ENCODE measurements around the gene PHF21B.
"Not testable (repeated sequence)": the region's sequence is repeated elsewhere in the genome, so short reads cannot be mapped to it uniquely, and the experiment has no call there.

PHF21B gene

GRCh38 chr22:45009606-45010531 lies at the start of gene PHF21B:
TSS of gene PHF21B (minus strand) at chr22:45010005. CDS start at chr22:45009549, 456 bp downstream.
- peak; percentile 19 to 50 for DNase-seq

DNA sequence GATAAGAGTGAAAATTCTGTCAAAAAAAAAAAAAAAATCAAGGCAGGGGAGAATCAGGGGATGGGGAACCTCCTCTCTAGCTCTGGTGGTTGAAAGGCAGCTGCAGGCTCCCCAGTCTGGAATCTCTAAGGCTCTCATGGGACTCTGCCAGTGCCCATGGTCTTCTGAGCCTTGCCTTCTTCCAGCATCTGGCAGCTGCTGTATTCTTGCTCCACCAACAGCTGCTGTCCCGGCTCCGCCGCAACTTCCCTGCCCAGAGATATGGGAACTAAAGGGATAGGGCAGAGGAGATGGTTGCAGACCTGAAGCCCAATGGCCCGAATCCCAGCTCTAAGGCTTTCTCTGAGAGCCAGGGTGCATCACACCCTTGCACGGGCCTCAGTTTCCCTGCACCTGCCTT lies 49.5 kb upstream of the PHF21B start:
- no peak for DNase-seq

DNA sequence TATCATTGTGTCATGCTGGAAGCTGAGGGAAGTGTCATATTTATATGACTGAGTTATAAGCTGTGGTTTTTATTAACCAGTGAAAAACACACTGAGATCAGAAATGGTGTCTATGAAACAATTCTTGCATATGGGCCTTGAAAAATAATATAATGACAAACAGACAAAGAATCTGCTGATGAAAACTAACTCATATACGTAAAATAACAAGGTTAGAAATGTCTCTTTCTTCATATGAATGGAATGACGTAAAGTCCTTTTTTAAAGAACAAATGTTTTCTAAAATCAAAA lies 48.8 kb upstream of the PHF21B start:
- DNase-seq = no peak

- DNase-seq = no peak
These were observed 46.1 kb upstream of the PHF21B start for GRCh38 chr22:45055936-45056335.

DNA sequence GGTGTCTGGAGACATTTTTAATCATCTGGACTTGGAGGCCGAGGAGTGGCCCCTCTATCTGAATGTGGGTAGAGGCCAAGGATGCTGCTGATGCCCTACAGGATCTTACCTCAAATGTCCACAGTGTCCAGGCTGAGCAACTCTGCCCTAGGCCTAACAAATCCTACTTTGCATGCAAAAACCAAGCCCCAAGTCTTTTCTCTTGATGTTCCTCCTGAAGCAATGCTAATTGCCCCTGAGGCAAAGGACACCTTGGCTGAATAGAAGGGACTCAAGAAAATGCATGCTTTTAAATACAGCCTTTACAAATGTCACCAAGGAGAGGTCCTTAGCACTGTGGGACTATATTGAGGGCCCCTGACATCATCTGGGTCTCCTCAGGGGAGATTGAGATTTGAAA lies 43.8 kb upstream of the PHF21B start:
- DNase-seq = no peak

GRCh38 chr22:45053094-45053493 lies 43.3 kb upstream of the PHF21B start:
- DNase-seq = no peak

GRCh38 chr22:45052665-45053064 lies 42.9 kb upstream of the PHF21B start:
- DNase-seq = not testable (repeated sequence)

DNA sequence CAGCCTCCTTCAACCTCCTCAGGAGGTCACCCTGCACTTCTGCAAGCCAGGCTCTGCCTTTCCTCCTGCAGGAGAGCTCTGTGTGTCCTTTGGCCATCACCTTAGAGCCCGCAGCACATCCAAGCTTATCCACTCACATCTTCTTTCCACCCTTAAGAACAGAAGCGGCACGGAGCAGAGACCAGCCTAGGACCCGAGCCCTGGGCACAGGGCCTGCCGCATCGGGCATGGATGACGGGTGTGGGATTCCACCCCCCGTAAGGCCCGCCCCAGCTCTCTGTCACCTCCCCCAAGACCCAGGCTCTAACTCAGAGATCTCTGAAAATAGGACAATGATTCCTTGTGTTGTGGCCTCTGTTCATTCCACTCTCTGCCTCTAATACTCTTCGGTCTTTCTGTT lies 42.1 kb upstream of the PHF21B start:
- DNase-seq = no peak

DNA sequence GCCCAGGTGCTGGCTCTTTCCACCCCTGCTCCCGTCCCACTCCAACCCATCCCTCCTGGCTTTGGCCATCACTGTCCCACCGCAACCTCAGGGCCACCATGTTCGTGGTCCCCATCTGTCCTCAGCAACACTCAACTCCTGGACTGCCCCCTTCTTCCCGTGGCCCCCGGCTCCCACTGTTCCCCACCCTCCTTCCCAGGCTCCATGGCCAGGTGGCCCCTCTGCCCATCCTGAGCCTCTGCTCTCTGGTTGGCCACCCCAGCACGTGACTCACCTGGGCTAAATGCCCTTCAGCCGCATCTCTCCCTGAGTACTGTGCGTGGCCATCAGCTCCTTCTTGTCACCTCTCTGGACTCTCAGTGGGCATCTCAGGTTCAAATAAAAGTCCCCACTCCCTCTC lies 41.6 kb upstream of the PHF21B start:
- no peak for DNase-seq

- no peak for DNase-seq
These were observed 37.5 kb upstream of the PHF21B start for GRCh38 chr22:45047260-45047659.

DNA sequence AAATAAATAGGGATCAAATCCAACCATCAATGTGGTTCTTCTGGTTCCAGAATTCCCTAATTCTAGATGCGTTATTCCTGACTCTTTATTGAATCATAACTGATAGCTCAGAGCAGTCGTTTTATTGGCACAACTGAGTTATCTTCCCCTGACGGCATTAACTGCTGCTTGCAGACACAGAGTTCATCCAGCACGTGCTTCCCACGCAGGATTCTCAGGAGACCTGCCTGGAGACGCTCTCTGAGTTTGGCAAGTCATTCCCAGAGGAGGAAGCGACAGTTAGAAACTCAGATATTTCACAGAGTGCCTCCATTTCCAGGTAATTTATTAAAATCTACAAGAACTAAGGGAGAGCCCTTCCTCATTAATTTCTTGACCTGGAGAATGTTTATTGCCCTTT lies 35.4 kb upstream of the PHF21B start:
- DNase-seq = no peak

- no peak for DNase-seq
These were observed 32.5 kb upstream of the PHF21B start for GRCh38 chr22:45042263-45042662.

- no peak for DNase-seq
These were observed 29.3 kb upstream of the PHF21B start for GRCh38 chr22:45039133-45039532.

DNA sequence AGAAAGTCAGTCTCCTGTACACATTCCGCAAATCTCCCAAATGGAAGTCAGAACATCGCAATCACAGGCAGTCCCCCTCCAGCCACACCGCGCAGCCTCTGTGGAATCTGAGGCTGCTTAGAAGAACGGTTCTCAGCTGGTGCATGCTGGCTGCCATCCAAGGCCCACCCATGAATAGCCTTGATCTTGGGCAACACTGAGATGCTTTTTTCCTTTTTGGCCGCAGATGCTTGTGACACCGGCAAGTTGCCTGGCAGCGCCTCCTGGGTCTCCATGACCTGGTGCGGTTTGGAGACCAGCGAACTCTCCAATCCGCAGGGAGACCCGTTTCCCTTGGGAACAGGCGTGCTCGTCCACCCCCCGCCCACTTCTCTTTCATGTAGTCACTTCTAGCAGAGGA lies 26.3 kb upstream of the PHF21B start:
- DNase-seq = peak in 1 of 2 donors; percentile 3

DNA sequence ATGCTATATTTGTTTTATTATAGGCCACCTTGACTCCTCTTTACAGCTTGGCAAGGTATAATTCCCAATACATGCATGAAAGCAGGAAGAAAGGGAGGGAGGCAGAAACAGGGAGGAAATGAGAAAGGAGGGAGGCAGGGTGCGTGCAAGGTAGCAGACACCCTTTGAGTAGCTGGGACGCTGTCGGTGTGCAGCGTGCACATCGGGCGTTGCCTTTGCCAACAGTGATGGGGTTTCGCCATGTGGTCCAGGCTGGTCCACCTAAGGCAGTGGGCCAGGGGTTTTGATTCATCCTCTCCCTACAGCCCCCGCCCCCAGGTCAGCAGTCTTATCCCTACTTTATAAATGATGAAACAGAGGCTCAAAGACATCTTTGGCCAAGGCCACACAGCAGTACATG lies 25.0 kb upstream of the PHF21B start:
- no peak for DNase-seq

GRCh38 chr22:45034156-45034555 lies 24.4 kb upstream of the PHF21B start:
- no peak for DNase-seq

DNA sequence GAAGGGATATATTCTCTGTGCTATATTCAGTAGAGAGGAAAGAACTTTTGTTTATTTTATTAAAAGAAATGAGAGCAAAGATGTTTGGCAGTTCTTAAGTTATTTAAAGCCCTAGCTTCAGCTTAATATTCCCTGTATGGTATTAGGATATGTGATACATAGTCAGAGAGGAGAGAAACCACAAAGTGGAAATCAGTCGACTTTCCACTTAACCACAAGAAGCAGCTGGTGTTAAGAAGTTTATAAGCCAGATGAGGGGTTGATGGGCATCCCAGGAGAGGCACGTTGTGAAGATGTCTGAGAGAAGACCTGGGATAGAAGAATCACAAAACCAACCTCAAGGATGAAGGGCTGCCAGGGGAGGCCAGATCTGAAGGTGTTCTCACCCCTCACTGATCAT lies 23.3 kb upstream of the PHF21B start:
- no peak for DNase-seq

GRCh38 chr22:45031629-45032403 lies 22.0 kb upstream of the PHF21B start:
- DNase-seq = no peak

DNA sequence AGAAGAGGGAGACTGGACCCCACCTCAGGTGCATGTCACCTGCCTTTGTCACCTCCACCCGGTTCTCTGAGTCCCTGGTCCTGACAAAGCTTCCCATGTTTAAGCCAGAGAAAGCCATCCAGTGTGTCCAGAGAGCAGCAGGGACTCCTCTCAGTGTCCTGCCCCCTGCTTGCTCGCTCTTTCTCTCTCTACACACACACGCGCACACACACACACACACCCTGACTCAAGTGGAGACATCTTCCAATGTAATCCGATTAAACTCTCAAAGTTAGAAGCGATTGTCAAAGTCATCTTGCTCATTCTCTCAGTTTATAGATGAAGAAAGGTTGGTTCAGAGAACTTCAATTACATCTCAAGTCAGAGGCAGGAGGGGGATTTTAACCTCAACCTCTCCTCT lies 19.7 kb upstream of the PHF21B start:
- DNase-seq = no peak

DNA sequence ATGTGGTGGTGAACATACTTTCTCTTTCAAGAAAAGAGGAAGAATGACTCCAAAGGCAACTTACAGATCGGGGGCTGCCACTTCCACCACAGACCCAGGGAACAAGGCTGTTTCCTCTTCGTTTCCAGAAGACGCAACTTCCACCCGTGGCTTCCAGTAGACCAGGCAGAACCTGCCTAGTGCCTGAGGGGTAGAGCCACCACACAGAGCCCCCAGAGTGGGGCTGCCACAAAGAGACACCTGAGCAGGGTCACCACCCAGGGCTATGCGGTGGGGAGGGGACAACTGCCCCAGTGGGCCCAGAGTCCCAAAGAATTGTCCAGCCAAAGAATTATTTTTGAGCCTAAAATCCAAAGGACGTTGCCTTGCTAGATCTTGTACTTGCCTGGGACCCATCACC lies 16.7 kb upstream of the PHF21B start:
- DNase-seq = no peak

- no peak for DNase-seq
These were observed 13.6 kb upstream of the PHF21B start for GRCh38 chr22:45023431-45023830.

- DNase-seq = no peak
These were observed 10.3 kb upstream of the PHF21B start for GRCh38 chr22:45019861-45020655.

- DNase-seq = no peak
These were observed 4.8 kb upstream of the PHF21B start for GRCh38 chr22:45014654-45015053.

All from hippocampal formation (tissue), 2 donors.